Right atrium auricular region (tissue), 2 donors: ENCODE data around the gene UMODL1. TPM values are rescaled to one million over a fixed set of nuclear protein-coding genes. Genes with fewer than 3 reads are reported as not detected.

Source experiments
- DNase-seq: peaks from one replicate; pipeline ENCODE4 v3.0.0-alpha.2; 2019; ENCODE audit warnings: low spot score
- H3K27ac ChIP-seq, 2 donors: fragments of 200-600 bp; sonication (generic); 1 replicate in 1 of 2; 2 replicates in 1 of 2; pipeline ENCODE4 v1.5.1; 2016 to 2019
- H3K27me3 ChIP-seq, 2 donors: fragments of 200-600 bp; sonication (generic); one replicate each; pipeline versions ENCODE4 v1.5.1 to v1.6.0; 2017 to 2019
- H3K36me3 ChIP-seq: fragments of 200-600 bp; sonication (generic); one replicate; pipeline ENCODE4 v1.5.1; 2016
- H3K4me1 ChIP-seq, 2 donors: fragments of 200-600 bp; sonication (generic); one replicate each; pipeline versions ENCODE4 v1.5.1 to v1.6.0; 2017 to 2019
- H3K4me3 ChIP-seq, 2 donors: fragments of 200-600 bp; sonication (generic); 1 replicate in 1 of 2; 2 replicates in 1 of 2; pipeline ENCODE4 v1.5.1; 2017 to 2019; ENCODE audit warnings: mild to moderate bottlenecking in 1 of 2, moderate library complexity in 1 of 2
- H3K9me3 ChIP-seq, 2 donors: fragments of 200-600 bp; sonication (generic); one replicate each; pipeline ENCODE4 v1.5.1; 2019
- total RNA-seq, 2 donors: library from RNA; depleted of rRNA; stranded (reverse); fragments of >200 nt; gene quantifications; one replicate each; pipeline ENCODE4 v1.1.0, GENCODE V29; 2016
- TF ChIP-seq, protein P1 (sequence below), 2 donors: fragments of 200-600 bp; sonication (generic); IDR thresholded peaks; one replicate each; pipeline ENCODE4 v1.5.1; 2019; ENCODE audit warnings: antibody characterized with exemption in 2 of 2

UMODL1 gene
- total RNA-seq, 2 donors from 2014 or later: not detected

DNA sequence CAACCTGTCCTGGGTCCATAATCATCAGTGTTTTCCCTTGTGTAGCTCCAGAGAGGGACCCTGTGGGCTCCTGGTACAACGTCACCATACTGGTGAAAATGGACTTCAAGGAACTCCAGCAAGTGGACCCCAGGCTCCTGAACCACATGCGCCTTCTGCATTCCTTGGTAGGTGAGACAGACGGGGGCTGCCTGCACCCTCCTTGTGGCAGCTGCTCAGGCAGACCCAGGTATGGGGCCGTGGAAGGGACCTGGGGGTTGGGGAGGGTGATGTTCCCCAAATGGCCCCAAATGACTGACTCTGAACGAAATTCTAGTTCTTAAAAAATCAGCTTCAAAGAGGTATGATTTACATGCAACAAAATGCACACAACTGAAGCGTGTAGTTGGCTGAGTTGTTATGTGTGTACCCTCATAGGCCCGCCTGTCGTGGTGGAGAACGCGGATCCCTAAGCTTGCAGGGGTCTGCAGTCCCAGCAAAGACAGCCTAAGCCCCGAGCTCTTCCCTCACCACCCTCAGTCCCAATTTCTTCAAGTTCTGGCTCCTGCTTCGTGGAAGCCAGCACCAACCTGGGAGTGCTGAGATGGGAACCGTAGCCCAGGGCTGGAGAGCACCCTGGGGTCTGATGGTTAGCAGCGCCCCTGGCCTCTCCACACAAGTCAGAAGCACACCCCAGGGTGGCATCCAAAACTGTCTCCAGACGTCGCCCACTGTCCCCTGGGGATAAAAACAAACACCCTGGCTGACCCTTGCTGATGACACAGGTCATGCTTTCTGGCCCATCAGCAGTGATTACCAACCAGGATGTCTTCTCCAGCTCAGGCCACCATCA, 14.3 kb downstream of the UMODL1 start:
- no peak overlapping the region for H3K4me3 ChIP-seq
- H3K27ac ChIP-seq: no peak overlapping the region
- no peaks in the 10 kb centered on the region for H3K4me1 ChIP-seq
- no peaks in the 10 kb centered on the region for H3K9me3 ChIP-seq
- TF ChIP-seq, protein P1, sequence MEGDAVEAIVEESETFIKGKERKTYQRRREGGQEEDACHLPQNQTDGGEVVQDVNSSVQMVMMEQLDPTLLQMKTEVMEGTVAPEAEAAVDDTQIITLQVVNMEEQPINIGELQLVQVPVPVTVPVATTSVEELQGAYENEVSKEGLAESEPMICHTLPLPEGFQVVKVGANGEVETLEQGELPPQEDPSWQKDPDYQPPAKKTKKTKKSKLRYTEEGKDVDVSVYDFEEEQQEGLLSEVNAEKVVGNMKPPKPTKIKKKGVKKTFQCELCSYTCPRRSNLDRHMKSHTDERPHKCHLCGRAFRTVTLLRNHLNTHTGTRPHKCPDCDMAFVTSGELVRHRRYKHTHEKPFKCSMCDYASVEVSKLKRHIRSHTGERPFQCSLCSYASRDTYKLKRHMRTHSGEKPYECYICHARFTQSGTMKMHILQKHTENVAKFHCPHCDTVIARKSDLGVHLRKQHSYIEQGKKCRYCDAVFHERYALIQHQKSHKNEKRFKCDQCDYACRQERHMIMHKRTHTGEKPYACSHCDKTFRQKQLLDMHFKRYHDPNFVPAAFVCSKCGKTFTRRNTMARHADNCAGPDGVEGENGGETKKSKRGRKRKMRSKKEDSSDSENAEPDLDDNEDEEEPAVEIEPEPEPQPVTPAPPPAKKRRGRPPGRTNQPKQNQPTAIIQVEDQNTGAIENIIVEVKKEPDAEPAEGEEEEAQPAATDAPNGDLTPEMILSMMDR (IDR thresholded peaks at IDR 0.05): no peak
- H3K27me3 ChIP-seq: no peaks in the 10 kb centered on the region
- DNase-seq: no peak
- H3K36me3 ChIP-seq: no peaks in the 10 kb centered on the region

DNA sequence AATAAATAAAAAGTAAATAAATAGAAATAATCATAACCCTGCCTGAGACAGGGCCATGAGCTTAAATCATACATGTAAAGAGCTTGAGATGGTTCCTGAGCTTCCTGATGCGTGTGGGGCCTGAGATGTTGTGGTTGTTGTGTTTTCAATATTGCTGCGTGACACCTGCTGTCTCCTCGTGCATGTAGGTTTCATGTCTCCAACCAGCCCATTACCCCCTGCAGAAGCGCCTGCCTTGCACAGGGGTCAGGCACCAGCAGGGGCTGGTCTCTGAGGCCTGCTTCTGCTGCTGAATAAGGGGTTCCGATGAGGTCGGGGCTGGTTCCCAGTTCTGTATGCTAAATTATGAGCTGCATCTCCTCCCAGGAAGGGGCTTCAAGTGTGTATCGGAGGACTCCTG, 15.9 kb downstream of the UMODL1 start:
- H3K9me3 ChIP-seq: no peaks in the 10 kb centered on the region
- no peaks in the 10 kb centered on the region for H3K27me3 ChIP-seq
- TF ChIP-seq, protein P1 (IDR thresholded peaks at IDR 0.05): no peak
- no peak overlapping the region for H3K4me3 ChIP-seq
- no peak overlapping the region for H3K27ac ChIP-seq
- H3K4me1 ChIP-seq: no peaks in the 10 kb centered on the region
- DNase-seq: no peak
- no peaks in the 10 kb centered on the region for H3K36me3 ChIP-seq

DNA sequence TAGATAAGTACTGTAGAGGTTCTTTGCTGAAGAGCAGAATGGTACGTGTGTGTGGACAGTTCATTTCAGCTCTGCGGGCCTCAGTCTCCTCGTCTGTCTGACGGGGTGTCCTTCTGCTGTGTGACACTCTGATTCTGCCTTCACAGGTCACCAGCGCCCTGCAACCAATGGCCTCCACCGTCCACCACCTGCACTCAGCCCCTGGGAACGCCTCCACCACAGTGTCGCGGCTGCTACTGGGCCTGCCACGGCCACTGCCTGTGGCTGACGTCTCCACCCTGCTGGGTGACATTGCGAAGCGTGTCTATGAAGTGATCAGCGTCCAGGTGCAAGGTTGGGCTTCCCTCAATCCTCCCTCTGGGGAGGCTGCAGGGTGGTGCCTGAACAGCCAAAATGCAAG, 17.0 kb downstream of the UMODL1 start:
- DNase-seq: no peak
- no peak overlapping the region for H3K27ac ChIP-seq
- TF ChIP-seq, protein P1 (IDR thresholded peaks at IDR 0.05): no peak
- no peaks in the 10 kb centered on the region for H3K4me1 ChIP-seq
- no peaks in the 10 kb centered on the region for H3K27me3 ChIP-seq
- no peak overlapping the region for H3K4me3 ChIP-seq
- H3K36me3 ChIP-seq: no peaks in the 10 kb centered on the region
- no peaks in the 10 kb centered on the region for H3K9me3 ChIP-seq

DNA sequence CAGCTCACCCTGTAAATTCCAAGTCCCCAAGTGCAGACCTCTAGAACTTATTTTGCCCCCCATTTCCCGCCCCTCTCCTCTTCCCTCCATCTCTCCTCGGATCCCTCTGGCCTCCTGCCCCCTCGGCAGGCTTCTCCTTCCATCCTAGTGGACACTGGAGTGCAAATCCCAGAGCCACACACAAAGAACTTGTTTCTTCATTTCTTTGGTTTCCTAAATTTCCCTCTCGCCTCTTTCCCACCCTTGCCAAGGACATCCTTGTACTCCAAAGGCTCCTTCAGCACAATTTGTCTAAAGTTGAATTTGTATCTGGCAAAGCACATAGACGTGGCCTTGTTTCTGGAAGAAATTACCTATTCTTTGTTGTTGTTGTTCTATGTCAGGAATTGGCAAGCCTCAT, 17.5 kb downstream of the UMODL1 start:
- DNase-seq: no peak
- Histone ChIP-seq H3K9me3 (no peaks in the 10 kb centered on the region), H3K36me3 (no peaks in the 10 kb centered on the region), H3K27me3 (no peaks in the 10 kb centered on the region), H3K4me1 (no peaks in the 10 kb centered on the region), H3K27ac (no peak overlapping the region), H3K4me3 (no peak overlapping the region)
- TF ChIP-seq, protein P1 (IDR thresholded peaks at IDR 0.05): no peak

DNA sequence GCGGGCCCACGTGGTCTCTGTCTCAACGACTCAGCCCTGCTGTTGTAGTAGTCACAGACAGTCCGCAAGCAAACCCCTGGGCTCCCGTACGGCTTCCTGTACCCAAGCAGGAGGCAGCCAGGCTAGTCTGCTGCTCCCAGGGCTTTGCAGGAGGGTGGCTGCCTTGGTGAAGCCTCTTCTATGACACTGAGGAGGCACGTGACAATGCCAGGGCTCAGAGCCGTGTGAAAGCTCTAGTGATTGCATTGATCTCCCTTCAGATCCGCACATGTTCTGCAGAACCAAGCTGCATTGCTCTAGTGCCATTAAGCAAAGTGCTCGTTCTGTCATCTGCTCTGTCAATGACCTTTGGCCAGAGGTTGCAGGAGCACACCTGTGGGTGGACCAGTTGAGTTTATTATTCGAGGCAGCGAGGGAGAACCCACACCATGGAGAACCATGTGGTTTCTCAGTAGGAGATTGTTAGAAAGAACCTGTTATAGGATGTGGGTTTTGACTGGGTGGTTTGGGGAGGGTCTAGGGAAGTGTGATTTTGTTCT, 18.0 kb downstream of the UMODL1 start:
- Histone ChIP-seq H3K4me3 (no peak overlapping the region), H3K27ac (no peak overlapping the region)

More for the DNA sequence above, 18.0 kb downstream of the UMODL1 start:
- TF ChIP-seq, protein P1 (IDR thresholded peaks at IDR 0.05): no peak
- DNase-seq: no peak
- no peaks in the 10 kb centered on the region for H3K27me3 ChIP-seq
- no peaks in the 10 kb centered on the region for H3K4me1 ChIP-seq
- H3K36me3 ChIP-seq: no peaks in the 10 kb centered on the region
- peaks cover 0 to 2% of the 10 kb centered on the region in 2 donors for H3K9me3 ChIP-seq
